Hematopoietic multipotent progenitor cell treated with erythropoietin and hydrocortisone succinate and interleukin-3 and kit ligand, for 15 days (in vitro differentiated cells): ENCODE measurements around the gene PROZ.
"Not testable (repeated sequence)": the region's sequence is repeated elsewhere in the genome, so short reads cannot be mapped to it uniquely, and the experiment has no call there.

ENCODE experiments used
- DNase-seq: peaks from one replicate; pipeline ENCODE4 v3.0.0-alpha.2; 2015; ENCODE audit warnings: low spot score

Gene PROZ

GRCh38 chr13:113155982-113156655 lies 2.3 kb upstream of the PROZ start:
- DNase-seq, result no peak

GRCh38 chr13:113157206-113157928 lies 1.1 kb upstream of the PROZ start:
- no peak for DNase-seq

- DNase-seq, result no peak
Observed at GRCh38 chr13:113158946-113159345, 498 bp downstream of the PROZ start.

- no peak for DNase-seq
Observed at GRCh38 chr13:113159701-113160100, 1.3 kb downstream of the PROZ start.

GRCh38 chr13:113160983-113161382 lies 2.5 kb downstream of the PROZ start:
- DNase-seq, result no peak

GRCh38 chr13:113161433-113161832 lies 3.0 kb downstream of the PROZ start:
- DNase-seq, result no peak

GRCh38 chr13:113161975-113162374 lies 3.5 kb downstream of the PROZ start:
- not testable (repeated sequence) for DNase-seq

- DNase-seq, result no peak
Observed at GRCh38 chr13:113162783-113163685, 4.6 kb downstream of the PROZ start.

- DNase-seq, result no peak
Observed at GRCh38 chr13:113164492-113164891, 6.0 kb downstream of the PROZ start.

- no peak for DNase-seq
Observed at GRCh38 chr13:113166266-113166665, 7.8 kb downstream of the PROZ start.

- no peak for DNase-seq
Observed at GRCh38 chr13:113166681-113167080, 8.2 kb downstream of the PROZ start.

GRCh38 chr13:113167155-113167554 lies 8.7 kb downstream of the PROZ start:
- no peak for DNase-seq

GRCh38 chr13:113167575-113167974 lies 9.1 kb downstream of the PROZ start:
- DNase-seq, result no peak

GRCh38 chr13:113168211-113168610 lies 9.8 kb downstream of the PROZ start:
- no peak for DNase-seq

GRCh38 chr13:113169277-113170272 lies 11.1 kb downstream of the PROZ start:
- no peak for DNase-seq

- DNase-seq, result no peak
Observed at GRCh38 chr13:113170511-113170910, 12.1 kb downstream of the PROZ start.

- DNase-seq, result no peak
Observed at GRCh38 chr13:113171250-113172125, 13.0 kb downstream of the PROZ start.

- no peak for DNase-seq
Observed at GRCh38 chr13:113172419-113172926, 14.0 kb downstream of the PROZ start.

GRCh38 chr13:113176280-113176679 lies 17.8 kb downstream of the PROZ start:
- DNase-seq, result no peak

- DNase-seq, result no peak
Observed at GRCh38 chr13:113176822-113177221, 18.4 kb downstream of the PROZ start.
